K562 (cell line): ENCODE results near the gene NUPR1. TPM values are rescaled to one million over a fixed set of nuclear protein-coding genes. Genes with fewer than 3 reads are reported as not detected.

ENCODE experiments used
- EZH2 ChIP-seq: IDR thresholded peaks from 2 replicates; pipeline ENCODE4 v1.6.1; 2012; ENCODE audit warnings: low read depth, mild to moderate bottlenecking, inconsistent platforms, low read length, borderline replicate concordance
- L3MBTL2 ChIP-seq: fragments of 450-650 bp; IDR thresholded peaks from 2 replicates; pipeline ENCODE4 v1.6.1; 2016; ENCODE audit warnings: mild to moderate bottlenecking, moderate library complexity
- NCOA2 ChIP-seq, 2 experiments: fragments of 450-650 bp; IDR thresholded peaks; 2 replicates each; pipeline ENCODE4 v1.6.1; 2018; ENCODE audit warnings: mild to moderate bottlenecking in 2 of 2, moderate library complexity in 1 of 2; ENCODE audit not compliant: partially characterized antibody in 2 of 2
- POLR2AphosphoS5 ChIP-seq: IDR thresholded peaks from 2 replicates; pipeline ENCODE4 v1.6.1; 2011; ENCODE audit warnings: mild to moderate bottlenecking, low read depth, low read length, moderate library complexity; ENCODE audit not compliant: control insufficient read depth, insufficient read depth
- POLR2H ChIP-seq: IDR thresholded peaks from 2 replicates; pipeline ENCODE4 v1.6.1; 2016; ENCODE audit warnings: missing genetic modification characterization, low read depth, mild to moderate bottlenecking, control low read depth, missing compliant biosample characterization, moderate library complexity
- RBM39 ChIP-seq: fragments of 200-400 bp; formaldehyde crosslinking; optimal IDR thresholded peaks from 2 replicates; pipeline ENCODE3; 2018; ENCODE audit warnings: low read depth, low read length
- SMAD1 ChIP-seq: fragments of 150-350 bp; IDR thresholded peaks from 2 replicates; pipeline ENCODE4 v1.6.1; 2014; ENCODE audit warnings: low read length, low read depth; ENCODE audit not compliant: partially characterized antibody
- SMARCA5 ChIP-seq: fragments of 450-650 bp; IDR thresholded peaks from 2 replicates; pipeline ENCODE4 v1.6.1; 2016
- SP1 ChIP-seq: sonication (generic); formaldehyde crosslinking; IDR thresholded peaks from 2 replicates; pipeline ENCODE4 v1.8.1; 2022; ENCODE audit warnings: mild to moderate bottlenecking, missing genetic modification reagents
- TAF15 ChIP-seq: fragments of 200-400 bp; formaldehyde crosslinking; IDR thresholded peaks from 2 replicates; pipeline ENCODE4 v1.6.1; 2017; ENCODE audit warnings: mild to moderate bottlenecking, low read depth, low read length, moderate library complexity
- TEAD2 ChIP-seq: fragments of 450-650 bp; IDR thresholded peaks from 2 replicates; pipeline ENCODE4 v1.6.1; 2016; ENCODE audit warnings: missing genetic modification characterization, control low read depth, missing compliant biosample characterization
- TEAD4 ChIP-seq, 2 experiments: sonication (generic) in 1 of 2; formaldehyde crosslinking in 1 of 2; IDR thresholded peaks; 2 replicates each; pipeline versions ENCODE4 v1.6.1 to v1.8.0; 2012 to 2022; ENCODE audit warnings: borderline replicate concordance in 1 of 2, inconsistent platforms in 1 of 2, low read length in 1 of 2, mild to moderate bottlenecking in 1 of 2, missing genetic modification reagents in 1 of 2
- ZBTB8A ChIP-seq: fragments of 450-650 bp; IDR thresholded peaks from 2 replicates; pipeline ENCODE4 v1.6.1; 2018; ENCODE audit warnings: mild to moderate bottlenecking, moderate library complexity; ENCODE audit not compliant: partially characterized antibody
- ZFP36 ChIP-seq: fragments of 150-350 bp; IDR thresholded peaks from 2 replicates; pipeline ENCODE4 v1.6.1; 2018; ENCODE audit warnings: low read length, low read depth; ENCODE audit not compliant: partially characterized antibody
- ZNF174 ChIP-seq: fragments of 250-450 bp; sonication (Bioruptor Pico); IDR thresholded peaks from 2 replicates; pipeline ENCODE4 v1.4.0; 2020; ENCODE audit warnings: mild to moderate bottlenecking
- ZNF518B ChIP-seq: fragments of 250-450 bp; sonication (Bioruptor Pico); IDR thresholded peaks from 2 replicates; pipeline ENCODE4 v1.5.0; 2021; ENCODE audit warnings: mild to moderate bottlenecking, moderate library complexity
- polyA plus RNA-seq, 8 experiments: library from polyadenylated mRNA; depleted of rRNA in 4 of 8; stranded (reverse) in 5 of 8; unstranded in 3 of 8; fragments of >200 nt; fragmentation: Nextera tagmentation in 2 of 8; fragmentation: Illumina TruSeq in 1 of 8; extraction: Ambion mirVana in 2 of 8; extraction: Trizol in 1 of 8; gene quantifications; 2 replicates each; pipeline versions ENCODE4 v1.2.1 to v1.2.3, GENCODE V29; 2011 to 2014; ENCODE audit warnings: inconsistent platforms in 1 of 8, missing spikeins in 1 of 8
- total RNA-seq, 7 experiments: library from RNA; depleted of rRNA in 6 of 7; stranded (reverse); fragments of >200 nt in 6 of 7; fragmentation: Illumina TruSeq in 2 of 7; extraction: Trizol in 2 of 7; gene quantifications; 2 replicates each; pipeline versions ENCODE4 v1.2.1 to v1.2.3, GENCODE V29; 2011 to 2021; ENCODE audit warnings: low replicate concordance in 1 of 7
- TF ChIP-seq, protein P1 (sequence below): fragments of 250-450 bp; sonication (Bioruptor Pico); IDR thresholded peaks from 2 replicates; pipeline ENCODE4 v1.4.0; 2020; ENCODE audit warnings: mild to moderate bottlenecking, moderate library complexity, borderline replicate concordance
- TF ChIP-seq, protein P2 (sequence below): fragments of 450-650 bp; IDR thresholded peaks from 2 replicates; pipeline ENCODE4 v1.7.1; 2018; ENCODE audit warnings: mild to moderate bottlenecking, low read depth; ENCODE audit not compliant: partially characterized antibody

NUPR1 gene
- total and polyA plus RNA-seq, 9 of the 15 experiments (the other 6 are each of a cell fraction or from before 2014, with no cell fraction given) = 0.07 to 1.5 (median 0.27) TPM

DNA sequence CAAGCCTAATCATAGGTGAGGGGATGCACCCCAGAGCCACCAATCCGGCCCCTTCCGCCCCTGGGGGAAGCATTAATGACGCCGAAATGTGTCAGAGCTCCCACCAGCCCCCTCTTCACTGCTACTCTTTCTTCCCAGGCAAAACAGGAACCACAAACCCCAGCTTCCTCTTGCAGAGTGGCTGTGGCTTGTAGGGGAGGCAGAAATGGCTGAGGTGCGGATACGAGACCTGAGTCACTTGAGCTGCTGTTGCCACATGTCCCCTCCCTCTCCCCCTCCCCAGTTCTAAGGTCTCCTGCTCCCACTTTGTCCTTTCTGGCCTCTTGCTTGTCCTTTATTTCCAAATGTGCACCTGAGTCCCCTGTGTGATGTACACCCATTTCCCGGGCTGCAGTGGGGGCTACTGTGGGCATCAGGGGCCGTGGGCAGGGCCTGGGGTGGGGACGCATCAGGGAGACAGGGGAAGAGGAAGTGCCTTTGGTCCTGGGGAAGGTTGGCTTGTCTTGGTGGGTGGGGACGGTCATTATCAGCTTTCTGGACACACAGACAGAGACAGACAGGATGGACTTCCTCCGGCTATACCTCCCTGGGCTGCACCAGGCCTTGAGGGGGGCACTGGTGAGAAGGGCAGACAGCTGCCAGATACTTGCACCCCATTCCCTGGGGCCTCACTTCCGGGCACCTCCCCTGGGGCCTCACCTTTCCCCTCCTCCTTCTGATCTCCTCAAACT lies 44.5 kb downstream of the NUPR1 start, which contains the start of gene APOBR (continued):
- no peak for TF ChIP-seq ZBTB8A
- TF ChIP-seq NCOA2 (IDR thresholded peaks at IDR 0.05; ENCODE audit: partially characterized antibody in 2 of 2) = no peak
- TF ChIP-seq, protein P1, sequence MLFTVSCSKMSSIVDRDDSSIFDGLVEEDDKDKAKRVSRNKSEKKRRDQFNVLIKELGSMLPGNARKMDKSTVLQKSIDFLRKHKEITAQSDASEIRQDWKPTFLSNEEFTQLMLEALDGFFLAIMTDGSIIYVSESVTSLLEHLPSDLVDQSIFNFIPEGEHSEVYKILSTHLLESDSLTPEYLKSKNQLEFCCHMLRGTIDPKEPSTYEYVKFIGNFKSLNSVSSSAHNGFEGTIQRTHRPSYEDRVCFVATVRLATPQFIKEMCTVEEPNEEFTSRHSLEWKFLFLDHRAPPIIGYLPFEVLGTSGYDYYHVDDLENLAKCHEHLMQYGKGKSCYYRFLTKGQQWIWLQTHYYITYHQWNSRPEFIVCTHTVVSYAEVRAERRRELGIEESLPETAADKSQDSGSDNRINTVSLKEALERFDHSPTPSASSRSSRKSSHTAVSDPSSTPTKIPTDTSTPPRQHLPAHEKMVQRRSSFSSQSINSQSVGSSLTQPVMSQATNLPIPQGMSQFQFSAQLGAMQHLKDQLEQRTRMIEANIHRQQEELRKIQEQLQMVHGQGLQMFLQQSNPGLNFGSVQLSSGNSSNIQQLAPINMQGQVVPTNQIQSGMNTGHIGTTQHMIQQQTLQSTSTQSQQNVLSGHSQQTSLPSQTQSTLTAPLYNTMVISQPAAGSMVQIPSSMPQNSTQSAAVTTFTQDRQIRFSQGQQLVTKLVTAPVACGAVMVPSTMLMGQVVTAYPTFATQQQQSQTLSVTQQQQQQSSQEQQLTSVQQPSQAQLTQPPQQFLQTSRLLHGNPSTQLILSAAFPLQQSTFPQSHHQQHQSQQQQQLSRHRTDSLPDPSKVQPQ (CRISPR knock-in tag) = no peak
- TF ChIP-seq SMAD1 = no peak
- TF ChIP-seq ZNF174 (CRISPR knock-in tag) = no peak
- TF ChIP-seq EZH2 = no peak
- no peak for TF ChIP-seq TAF15
- TF ChIP-seq POLR2AphosphoS5 = no peak
- TF ChIP-seq, protein P2, sequence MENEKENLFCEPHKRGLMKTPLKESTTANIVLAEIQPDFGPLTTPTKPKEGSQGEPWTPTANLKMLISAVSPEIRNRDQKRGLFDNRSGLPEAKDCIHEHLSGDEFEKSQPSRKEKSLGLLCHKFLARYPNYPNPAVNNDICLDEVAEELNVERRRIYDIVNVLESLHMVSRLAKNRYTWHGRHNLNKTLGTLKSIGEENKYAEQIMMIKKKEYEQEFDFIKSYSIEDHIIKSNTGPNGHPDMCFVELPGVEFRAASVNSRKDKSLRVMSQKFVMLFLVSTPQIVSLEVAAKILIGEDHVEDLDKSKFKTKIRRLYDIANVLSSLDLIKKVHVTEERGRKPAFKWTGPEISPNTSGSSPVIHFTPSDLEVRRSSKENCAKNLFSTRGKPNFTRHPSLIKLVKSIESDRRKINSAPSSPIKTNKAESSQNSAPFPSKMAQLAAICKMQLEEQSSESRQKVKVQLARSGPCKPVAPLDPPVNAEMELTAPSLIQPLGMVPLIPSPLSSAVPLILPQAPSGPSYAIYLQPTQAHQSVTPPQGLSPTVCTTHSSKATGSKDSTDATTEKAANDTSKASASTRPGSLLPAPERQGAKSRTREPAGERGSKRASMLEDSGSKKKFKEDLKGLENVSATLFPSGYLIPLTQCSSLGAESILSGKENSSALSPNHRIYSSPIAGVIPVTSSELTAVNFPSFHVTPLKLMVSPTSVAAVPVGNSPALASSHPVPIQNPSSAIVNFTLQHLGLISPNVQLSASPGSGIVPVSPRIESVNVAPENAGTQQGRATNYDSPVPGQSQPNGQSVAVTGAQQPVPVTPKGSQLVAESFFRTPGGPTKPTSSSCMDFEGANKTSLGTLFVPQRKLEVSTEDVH = no peak
- no peak for TF ChIP-seq ZNF518B
- no peak for TF ChIP-seq SP1 (CRISPR knock-in tag)
- TF ChIP-seq TEAD2 (tag) = no peak
- no peak for TF ChIP-seq L3MBTL2
- no peak for TF ChIP-seq SMARCA5
- no peak for TF ChIP-seq RBM39
- no peak for TF ChIP-seq ZFP36
- TF ChIP-seq TEAD4 (IDR thresholded peaks at IDR 0.05; ENCODE audit: low read length) = no peak
- no peak for TF ChIP-seq TEAD4 (CRISPR knock-in tag; IDR thresholded peaks at IDR 0.05; ENCODE audit: borderline replicate concordance)
- TF ChIP-seq POLR2H (tag) = no peak
